ENCODE measurements around the gene ZNF280D. TPM values are rescaled to one million over a fixed set of nuclear protein-coding genes. Genes with fewer than 3 reads are reported as not detected.

Gene ZNF280D
- total and polyA plus RNA-seq, 2 of the 13 experiments (the other 11 are each of a cell fraction or from before 2014, with no cell fraction given) = 7.1 to 11.9 TPM

DNA sequence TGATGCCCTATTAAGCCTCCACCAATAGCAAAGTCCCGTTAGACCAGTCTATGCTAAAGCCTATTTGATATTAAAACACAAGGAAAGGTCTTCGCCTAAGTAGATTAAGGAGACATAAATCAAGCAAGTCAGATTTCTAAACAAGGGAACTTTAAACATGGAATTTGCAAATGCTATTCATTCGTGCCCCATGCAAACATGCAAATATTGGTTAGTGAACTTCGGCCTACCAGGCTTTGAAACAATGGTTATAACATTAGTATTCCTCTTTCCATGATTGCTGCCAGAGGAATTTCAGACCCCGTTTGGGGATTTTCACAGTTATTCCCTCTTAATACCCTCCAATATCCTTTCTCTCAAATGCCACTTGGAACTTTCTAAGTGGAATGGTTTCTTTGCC, 36.9 kb upstream of the ZNF280D start:
- no peak overlapping the region for H3K27ac ChIP-seq (ENCODE audit: extremely low read length, insufficient read depth, low read length)
- FAIRE-seq (no peak), DNase-seq (ENCODE audit: low spot score) (peak; percentile 9), ATAC-seq (no peak)
- no peaks in the 10 kb centered on the region for H3K79me2 ChIP-seq (ENCODE audit: insufficient read depth, low read length)
- H3K27me3 ChIP-seq (ENCODE audit: control insufficient read depth in 1 of 2, insufficient read depth in 2 of 2, low read length in 2 of 2) = no peaks in the 10 kb centered on the region
- peak overlapping the region; percentile 5; the same call in 1 of the 2 replicates for H3K4me2 ChIP-seq (ENCODE audit: low read depth, low read length)
- ChIA-PET POLR2A (no interaction called here), CTCF (ENCODE audit: low intra/inter-chr PET ratio, low total read pairs) (no interaction called here)
- WGBS (ENCODE audit: low lambda C conversion rate) = under 1% methylated on average over 5 of the region's 5 CpGs
- no peaks in the 10 kb centered on the region for H3K36me3 ChIP-seq (replicated peaks in 1 of 2; ENCODE audit: control insufficient read depth in 1 of 2, insufficient read depth in 2 of 2, low read length in 2 of 2)
- no peak overlapping the region for H3K4me3 ChIP-seq (replicated peaks in 1 of 3; ENCODE audit: insufficient read depth in 1 of 3, low read depth in 2 of 3, low read length in 3 of 3)
- H3K4me1 ChIP-seq (ENCODE audit: insufficient read depth, low read length) = peaks cover 35% of the 10 kb centered on the region
- no peaks in the 10 kb centered on the region for H4K20me1 ChIP-seq (ENCODE audit: insufficient read depth, low read length)
- peak overlapping the region; percentile 54 for H2AFZ ChIP-seq (ENCODE audit: low read length)
- no TSS peak for BruUV-seq (replicated peaks)
- intact Hi-C loops (cut with micrococcal nuclease; ENCODE audit: unreplicated experiment) = no loop called here
- TF ChIP-seq CHCHD3 (CRISPR knock-in tag; IDR thresholded peaks at IDR 0.05) (no peak), HOXD1 (CRISPR knock-in tag; IDR thresholded peaks at IDR 0.05) (no peak)
- TF ChIP-seq, protein P1, sequence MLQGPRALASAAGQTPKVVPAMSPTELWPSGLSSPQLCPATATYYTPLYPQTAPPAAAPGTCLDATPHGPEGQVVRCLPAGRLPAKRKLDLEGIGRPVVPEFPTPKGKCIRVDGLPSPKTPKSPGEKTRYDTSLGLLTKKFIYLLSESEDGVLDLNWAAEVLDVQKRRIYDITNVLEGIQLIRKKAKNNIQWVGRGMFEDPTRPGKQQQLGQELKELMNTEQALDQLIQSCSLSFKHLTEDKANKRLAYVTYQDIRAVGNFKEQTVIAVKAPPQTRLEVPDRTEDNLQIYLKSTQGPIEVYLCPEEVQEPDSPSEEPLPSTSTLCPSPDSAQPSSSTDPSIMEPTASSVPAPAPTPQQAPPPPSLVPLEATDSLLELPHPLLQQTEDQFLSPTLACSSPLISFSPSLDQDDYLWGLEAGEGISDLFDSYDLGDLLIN (CRISPR knock-in tag; IDR thresholded peaks at IDR 0.05; ENCODE audit: borderline replicate concordance) = no peak
- no peak overlapping the region for H3K9ac ChIP-seq (ENCODE audit: insufficient read depth, low read depth, low read length)
- in situ Hi-C loops (cut with HindIII; ENCODE audit: extremely low pct_ligation_motif_present, low pct_unique_long_range_greater_than_20kb) = no loop called here
- H3K9me3 ChIP-seq (ENCODE audit: low read length) = no peaks in the 10 kb centered on the region

DNA sequence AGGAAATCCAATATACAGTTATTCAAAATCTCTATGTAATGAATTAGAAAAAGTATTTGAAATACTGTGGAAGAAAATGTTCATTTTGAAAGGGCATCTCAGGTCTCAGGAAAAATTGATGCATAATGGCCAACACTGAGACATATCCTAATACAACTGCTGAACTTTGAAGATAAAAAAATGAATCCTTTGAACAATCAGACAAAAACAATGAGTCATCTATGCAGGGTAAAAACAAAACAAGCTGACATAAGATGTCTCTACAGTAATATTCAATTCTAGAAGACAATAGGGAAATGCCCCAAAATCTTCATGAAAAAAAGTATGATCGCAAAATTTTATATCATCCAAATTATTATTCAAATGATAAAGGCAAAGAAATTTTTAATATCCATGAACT, 34.0 kb upstream of the ZNF280D start:
- Histone ChIP-seq H3K79me2 (ENCODE audit: insufficient read depth, low read length) (no peaks in the 10 kb centered on the region), H3K9ac (ENCODE audit: insufficient read depth, low read depth, low read length) (no peak overlapping the region), H3K36me3 (replicated peaks in 1 of 2; ENCODE audit: control insufficient read depth in 1 of 2, insufficient read depth in 2 of 2, low read length in 2 of 2) (no peaks in the 10 kb centered on the region), H2AFZ (ENCODE audit: low read length) (no peak overlapping the region), H4K20me1 (ENCODE audit: insufficient read depth, low read length) (no peaks in the 10 kb centered on the region), H3K4me1 (ENCODE audit: insufficient read depth, low read length) (peaks cover 14% of the 10 kb centered on the region), H3K4me3 (replicated peaks in 1 of 3; ENCODE audit: insufficient read depth in 1 of 3, low read depth in 2 of 3, low read length in 3 of 3) (no peak overlapping the region), H3K4me2 (ENCODE audit: low read depth, low read length) (no peak overlapping the region), H3K27me3 (ENCODE audit: control insufficient read depth in 1 of 2, insufficient read depth in 2 of 2, low read length in 2 of 2) (no peaks in the 10 kb centered on the region), H3K27ac (ENCODE audit: extremely low read length, insufficient read depth, low read length) (no peak overlapping the region), H3K9me3 (ENCODE audit: low read length) (no peaks in the 10 kb centered on the region)
- BruUV-seq (replicated peaks) = no TSS peak
- ChIA-PET POLR2A (no interaction called here), CTCF (ENCODE audit: low intra/inter-chr PET ratio, low total read pairs) (no interaction called here)
- ATAC-seq = no peak
- no peak for DNase-seq (ENCODE audit: low spot score)
- in situ Hi-C loops (cut with HindIII; ENCODE audit: extremely low pct_ligation_motif_present, low pct_unique_long_range_greater_than_20kb) = no loop called here
- FAIRE-seq = no peak
- intact Hi-C loops (cut with micrococcal nuclease; ENCODE audit: unreplicated experiment) = no loop called here
- WGBS (ENCODE audit: low lambda C conversion rate) = 47% methylated on average over 1 of the region's 1 CpG
- no peak for TF ChIP-seq NFATC3 (CRISPR knock-in tag; IDR thresholded peaks at IDR 0.05)
- TF ChIP-seq, protein P2, sequence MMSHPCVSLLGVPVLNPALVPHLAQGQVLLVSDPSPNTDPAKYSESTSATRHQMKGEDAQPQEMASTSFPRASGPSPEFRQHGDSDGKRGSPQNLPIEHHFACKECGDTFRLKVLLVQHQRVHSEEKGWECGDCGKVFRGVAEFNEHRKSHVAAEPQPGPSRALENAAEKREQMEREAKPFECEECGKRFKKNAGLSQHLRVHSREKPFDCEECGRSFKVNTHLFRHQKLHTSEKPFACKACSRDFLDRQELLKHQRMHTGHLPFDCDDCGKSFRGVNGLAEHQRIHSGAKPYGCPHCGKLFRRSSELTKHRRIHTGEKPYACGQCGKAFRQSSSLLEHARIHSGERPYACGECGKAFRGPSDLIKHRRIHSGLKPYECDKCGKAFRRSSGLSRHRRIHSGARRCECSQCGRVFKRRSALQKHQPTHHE (CRISPR knock-in tag; IDR thresholded peaks at IDR 0.05; ENCODE audit: borderline replicate concordance) = no peak
- no peak for TF ChIP-seq ZNF30 (CRISPR knock-in tag; IDR thresholded peaks at IDR 0.05)
- no peak for TF ChIP-seq ZNF776 (CRISPR knock-in tag; IDR thresholded peaks at IDR 0.05)
- no peak for TF ChIP-seq ZNF124 (CRISPR knock-in tag; IDR thresholded peaks at IDR 0.05)
- no peak for TF ChIP-seq SP1 (IDR thresholded peaks at IDR 0.05)
- no peak for TF ChIP-seq SP1 (CRISPR knock-in tag; IDR thresholded peaks at IDR 0.05)
- TF ChIP-seq, protein P3, sequence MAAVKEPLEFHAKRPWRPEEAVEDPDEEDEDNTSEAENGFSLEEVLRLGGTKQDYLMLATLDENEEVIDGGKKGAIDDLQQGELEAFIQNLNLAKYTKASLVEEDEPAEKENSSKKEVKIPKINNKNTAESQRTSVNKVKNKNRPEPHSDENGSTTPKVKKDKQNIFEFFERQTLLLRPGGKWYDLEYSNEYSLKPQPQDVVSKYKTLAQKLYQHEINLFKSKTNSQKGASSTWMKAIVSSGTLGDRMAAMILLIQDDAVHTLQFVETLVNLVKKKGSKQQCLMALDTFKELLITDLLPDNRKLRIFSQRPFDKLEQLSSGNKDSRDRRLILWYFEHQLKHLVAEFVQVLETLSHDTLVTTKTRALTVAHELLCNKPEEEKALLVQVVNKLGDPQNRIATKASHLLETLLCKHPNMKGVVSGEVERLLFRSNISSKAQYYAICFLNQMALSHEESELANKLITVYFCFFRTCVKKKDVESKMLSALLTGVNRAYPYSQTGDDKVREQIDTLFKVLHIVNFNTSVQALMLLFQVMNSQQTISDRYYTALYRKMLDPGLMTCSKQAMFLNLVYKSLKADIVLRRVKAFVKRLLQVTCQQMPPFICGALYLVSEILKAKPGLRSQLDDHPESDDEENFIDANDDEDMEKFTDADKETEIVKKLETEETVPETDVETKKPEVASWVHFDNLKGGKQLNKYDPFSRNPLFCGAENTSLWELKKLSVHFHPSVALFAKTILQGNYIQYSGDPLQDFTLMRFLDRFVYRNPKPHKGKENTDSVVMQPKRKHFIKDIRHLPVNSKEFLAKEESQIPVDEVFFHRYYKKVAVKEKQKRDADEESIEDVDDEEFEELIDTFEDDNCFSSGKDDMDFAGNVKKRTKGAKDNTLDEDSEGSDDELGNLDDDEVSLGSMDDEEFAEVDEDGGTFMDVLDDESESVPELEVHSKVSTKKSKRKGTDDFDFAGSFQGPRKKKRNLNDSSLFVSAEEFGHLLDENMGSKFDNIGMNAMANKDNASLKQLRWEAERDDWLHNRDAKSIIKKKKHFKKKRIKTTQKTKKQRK (IDR thresholded peaks at IDR 0.05; ENCODE audit: low read length) = no peak
- no peak for TF ChIP-seq REXO4 (CRISPR knock-in tag; IDR thresholded peaks at IDR 0.05; ENCODE audit: borderline replicate concordance)
- no peak for TF ChIP-seq ZNF136 (CRISPR knock-in tag; IDR thresholded peaks at IDR 0.05; ENCODE audit: low read depth)
- no peak for TF ChIP-seq ESRRA (CRISPR knock-in tag; IDR thresholded peaks at IDR 0.05; ENCODE audit: low read depth)
